ENCODE results near the gene TTPAL.

The TTPAL gene

GRCh38 chr20:44475694-44476560, at the start of gene TTPAL (continued):
- TF ChIP-seq, protein P1, sequence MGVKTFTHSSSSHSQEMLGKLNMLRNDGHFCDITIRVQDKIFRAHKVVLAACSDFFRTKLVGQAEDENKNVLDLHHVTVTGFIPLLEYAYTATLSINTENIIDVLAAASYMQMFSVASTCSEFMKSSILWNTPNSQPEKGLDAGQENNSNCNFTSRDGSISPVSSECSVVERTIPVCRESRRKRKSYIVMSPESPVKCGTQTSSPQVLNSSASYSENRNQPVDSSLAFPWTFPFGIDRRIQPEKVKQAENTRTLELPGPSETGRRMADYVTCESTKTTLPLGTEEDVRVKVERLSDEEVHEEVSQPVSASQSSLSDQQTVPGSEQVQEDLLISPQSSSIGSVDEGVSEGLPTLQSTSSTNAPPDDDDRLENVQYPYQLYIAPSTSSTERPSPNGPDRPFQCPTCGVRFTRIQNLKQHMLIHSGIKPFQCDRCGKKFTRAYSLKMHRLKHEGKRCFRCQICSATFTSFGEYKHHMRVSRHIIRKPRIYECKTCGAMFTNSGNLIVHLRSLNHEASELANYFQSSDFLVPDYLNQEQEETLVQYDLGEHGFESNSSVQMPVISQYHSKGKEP (tag by site-specific recombination; IDR thresholded peaks at IDR 0.05) = no peak
- TF ChIP-seq ZNF785 (tag by site-specific recombination; IDR thresholded peaks at IDR 0.05) (no peak), KLF9 (tag by site-specific recombination; IDR thresholded peaks at IDR 0.05; ENCODE audit: low read depth) (peak; percentile 75), KLF16 (tag by site-specific recombination; IDR thresholded peaks at IDR 0.05) (peak; percentile 73; the same call in 1 of the 2 replicates), ZNF76 (tag by site-specific recombination; IDR thresholded peaks at IDR 0.05; ENCODE audit: borderline replicate concordance, low read depth) (peak; percentile 68; the same call in 1 of the 2 replicates), ZSCAN16 (tag by site-specific recombination; IDR thresholded peaks at IDR 0.05) (0 out of 2 replicates have a peak, but pooled peaks have one; percentile 37), HOXA7 (CRISPR knock-in tag; IDR thresholded peaks at IDR 0.05; ENCODE audit: borderline replicate concordance) (no peak), ZNF529 (tag by site-specific recombination; IDR thresholded peaks at IDR 0.05; ENCODE audit: insufficient replicate concordance) (no peak), WT1 (tag by site-specific recombination; IDR thresholded peaks at IDR 0.05) (peak; percentile 42; the same call in 1 of the 2 replicates), ZNF433 (tag by site-specific recombination; IDR thresholded peaks at IDR 0.05; ENCODE audit: low read depth) (no peak), ZNF18 (tag by site-specific recombination; IDR thresholded peaks at IDR 0.05) (no peak), GLIS1 (tag by site-specific recombination; IDR thresholded peaks at IDR 0.05) (peak; percentile 48), ELK4 (IDR thresholded peaks at IDR 0.05; ENCODE audit: borderline replicate concordance, low read depth, low read length) (no peak), IKZF3 (tag by site-specific recombination; IDR thresholded peaks at IDR 0.05) (no peak), ZNF202 (tag by site-specific recombination; IDR thresholded peaks at IDR 0.05; ENCODE audit: borderline replicate concordance) (no peak), SCRT2 (tag by site-specific recombination; IDR thresholded peaks at IDR 0.05) (peak; percentile 93; the same call in 1 of the 2 replicates), ZFHX2 (tag by site-specific recombination; conservative IDR thresholded peaks at IDR 0.05) (peak; percentile 88), ZNF184 (tag by site-specific recombination; IDR thresholded peaks at IDR 0.05) (no peak), ZNF132 (tag by site-specific recombination; IDR thresholded peaks at IDR 0.05; ENCODE audit: borderline replicate concordance) (no peak), ZNF175 (tag by site-specific recombination; IDR thresholded peaks at IDR 0.05) (no peak), RBAK (tag by site-specific recombination; IDR thresholded peaks at IDR 0.05) (no peak), MZF1 (tag by site-specific recombination; IDR thresholded peaks at IDR 0.05; ENCODE audit: borderline replicate concordance) (no peak), ZNF621 (tag by site-specific recombination; IDR thresholded peaks at IDR 0.05) (no peak), ZNF513 (tag by site-specific recombination; IDR thresholded peaks at IDR 0.05) (no peak), SALL2 (tag by site-specific recombination; IDR thresholded peaks at IDR 0.05; ENCODE audit: borderline replicate concordance) (no peak), SETDB1 (IDR thresholded peaks at IDR 0.05; ENCODE audit: insufficient read length, low read length) (no peak), ZFP69B (tag by site-specific recombination; IDR thresholded peaks at IDR 0.05) (peak; percentile 62; the same call in 1 of the 2 replicates), ZNF37A (tag by site-specific recombination; IDR thresholded peaks at IDR 0.05) (no peak), ZNF843 (tag by site-specific recombination; IDR thresholded peaks at IDR 0.05) (peak; percentile 65; the same call in 1 of the 2 replicates), GLI4 (tag by site-specific recombination; IDR thresholded peaks at IDR 0.05) (no peak), ZNF354C (tag by site-specific recombination; IDR thresholded peaks at IDR 0.05; ENCODE audit: borderline replicate concordance, low read depth) (no peak), ZNF394 (tag by site-specific recombination; IDR thresholded peaks at IDR 0.05; ENCODE audit: borderline replicate concordance) (peak; percentile 83; the same call in 1 of the 2 replicates), ZNF324 (tag by site-specific recombination; IDR thresholded peaks at IDR 0.05) (0 out of 2 replicates have a peak, but pooled peaks have one; percentile 28), HOXD13 (CRISPR knock-in tag; IDR thresholded peaks at IDR 0.05; ENCODE audit: borderline replicate concordance) (no peak)
